ENCODE data around the gene C2orf49.
A peak's percentile ranks its signal among the peaks of the same experiment; 100 is the strongest.

Gene C2orf49

GRCh38 chr2:105384216-105384615 lies 46.9 kb downstream of the C2orf49 start:
- no peak for DNase-seq

DNA sequence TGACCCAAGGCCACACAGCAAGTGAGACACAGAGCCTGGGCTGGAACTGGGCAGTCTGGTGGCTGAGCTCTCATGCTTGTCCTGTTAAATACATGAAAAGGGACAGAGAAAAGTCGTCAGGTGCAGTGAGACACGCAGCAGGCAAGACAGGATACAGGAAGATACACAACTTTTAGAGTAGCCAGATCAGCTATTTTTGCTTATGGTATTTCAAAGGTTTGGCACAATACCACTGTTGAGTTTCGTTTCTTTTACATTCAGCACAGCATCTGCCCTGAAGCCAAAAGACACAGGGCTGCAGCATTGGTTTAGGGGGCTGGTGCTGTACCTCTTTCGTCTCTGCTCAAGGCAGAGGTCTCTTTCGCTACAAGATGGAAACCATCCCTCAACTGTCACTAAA lies 47.5 kb downstream of the C2orf49 start:
- DNase-seq = no peak

DNA sequence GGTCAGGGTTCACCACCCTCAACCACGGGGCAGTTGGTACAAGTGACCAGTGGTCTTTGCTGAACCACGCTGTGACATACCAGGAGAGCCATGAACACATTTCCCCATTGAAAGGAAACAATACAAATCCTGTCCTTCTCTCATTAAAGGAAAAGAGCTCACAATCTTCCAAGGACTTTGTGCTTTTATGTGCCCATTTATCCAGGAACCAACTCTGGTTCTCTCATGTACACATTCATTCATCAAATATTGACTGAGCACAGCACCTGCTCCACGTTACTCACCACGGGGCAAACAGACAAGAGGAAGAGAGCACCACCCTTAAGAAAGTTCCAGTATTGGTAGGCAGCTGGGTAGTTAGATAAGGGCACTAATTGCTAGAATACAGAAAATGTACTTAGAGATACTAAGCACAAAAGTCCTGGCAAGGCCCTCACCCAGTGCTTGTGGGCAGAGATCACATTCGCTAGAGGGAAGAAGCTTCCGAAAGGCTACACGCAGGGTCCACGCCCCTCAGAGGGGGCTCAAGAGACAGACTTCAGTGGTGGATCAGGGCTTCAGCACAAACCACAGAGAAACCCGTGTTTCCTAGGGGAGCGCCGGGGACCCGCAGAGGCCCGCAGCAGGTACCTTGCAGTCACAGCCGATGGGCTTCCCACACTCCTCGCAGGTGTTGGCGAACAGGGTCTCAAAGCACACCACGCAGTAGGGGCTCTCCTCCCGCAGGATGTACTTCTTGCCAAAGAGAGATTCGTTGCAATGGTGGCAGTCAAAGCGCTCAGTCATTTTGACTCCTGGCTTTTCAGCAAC lies 48.6 kb downstream of the C2orf49 start:
- DNase-seq = no peak

GRCh38 chr2:105387225-105387624 lies 49.9 kb downstream of the C2orf49 start:
- DNase-seq = no peak

- no peak for DNase-seq
Measured at GRCh38 chr2:105388971-105389381, 51.6 kb downstream of the C2orf49 start.

DNA sequence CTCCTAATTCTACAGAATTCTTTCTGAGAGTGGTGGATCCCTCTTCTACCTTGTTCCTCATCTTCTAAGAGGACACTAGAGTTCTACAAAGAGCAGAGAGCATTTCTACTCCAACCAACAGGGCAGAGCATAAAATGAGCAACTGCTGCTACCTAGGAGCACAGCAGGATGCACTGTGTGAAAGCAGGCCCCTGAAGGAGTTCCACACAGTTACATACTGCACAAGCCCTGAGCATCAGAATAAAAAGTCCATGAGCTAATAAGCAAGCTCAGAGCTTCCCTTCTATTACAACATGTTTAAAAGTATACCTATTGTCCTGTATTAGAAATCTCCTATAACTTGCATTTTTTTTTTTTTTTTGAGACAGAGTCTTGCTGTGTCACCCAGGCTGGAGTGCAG lies 53.1 kb downstream of the C2orf49 start:
- DNase-seq = no peak

GRCh38 chr2:105391058-105391627 lies 53.8 kb downstream of the C2orf49 start:
- no peak for DNase-seq

GRCh38 chr2:105391763-105392662 lies 54.7 kb downstream of the C2orf49 start:
- DNase-seq = no peak

GRCh38 chr2:105393373-105394055 lies 56.2 kb downstream of the C2orf49 start:
- no peak for DNase-seq

DNA sequence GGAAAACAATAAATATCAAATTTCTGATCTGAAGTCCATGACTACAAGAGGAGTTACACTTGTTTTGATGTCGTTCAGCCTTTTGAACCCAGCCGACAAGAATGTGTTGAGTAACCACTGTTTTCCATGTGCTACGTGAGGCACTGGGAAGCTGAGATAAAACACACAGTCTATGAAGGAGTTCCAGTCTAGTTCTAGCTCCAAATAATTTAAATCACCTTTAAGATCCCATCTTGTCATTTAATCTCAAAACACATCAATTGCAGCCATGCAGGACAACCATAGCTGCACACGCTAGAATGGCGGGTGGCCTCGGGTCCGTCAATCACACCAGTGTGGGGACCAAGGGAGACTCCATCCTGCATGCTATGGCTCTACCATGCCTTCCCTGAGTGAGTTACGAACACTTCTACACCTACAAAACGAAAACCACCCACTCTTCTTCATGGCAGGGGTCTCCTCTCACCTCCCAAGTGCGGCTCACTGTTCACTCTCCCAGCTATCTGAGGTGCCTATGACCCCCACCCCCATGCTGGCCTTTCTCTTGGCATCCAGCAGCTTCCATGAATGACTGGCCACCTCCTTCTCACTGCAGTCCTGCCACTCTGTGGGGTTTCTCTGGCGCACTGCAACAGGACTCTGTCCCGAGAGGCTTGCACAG lies 57.7 kb downstream of the C2orf49 start:
- DNase-seq = no peak

DNA sequence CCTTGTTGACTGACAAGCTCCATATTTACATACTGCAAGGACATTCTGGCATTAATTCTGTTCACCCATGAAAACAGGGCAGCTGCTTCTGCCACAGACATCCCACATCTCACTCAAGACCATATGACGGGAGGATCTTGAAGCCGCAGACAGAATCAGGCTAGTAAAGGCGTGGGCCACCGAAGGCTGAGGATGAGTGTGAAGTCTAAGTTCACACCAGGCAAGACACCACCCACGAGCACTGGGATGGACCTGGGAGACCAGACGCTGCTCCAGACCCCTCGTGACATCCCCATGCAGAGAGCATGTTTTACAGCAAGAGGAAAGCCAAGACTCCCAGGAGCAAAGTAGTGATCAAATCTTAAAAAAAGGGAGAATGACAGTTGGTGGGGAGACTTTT lies 58.4 kb downstream of the C2orf49 start:
- DNase-seq = no peak

DNA sequence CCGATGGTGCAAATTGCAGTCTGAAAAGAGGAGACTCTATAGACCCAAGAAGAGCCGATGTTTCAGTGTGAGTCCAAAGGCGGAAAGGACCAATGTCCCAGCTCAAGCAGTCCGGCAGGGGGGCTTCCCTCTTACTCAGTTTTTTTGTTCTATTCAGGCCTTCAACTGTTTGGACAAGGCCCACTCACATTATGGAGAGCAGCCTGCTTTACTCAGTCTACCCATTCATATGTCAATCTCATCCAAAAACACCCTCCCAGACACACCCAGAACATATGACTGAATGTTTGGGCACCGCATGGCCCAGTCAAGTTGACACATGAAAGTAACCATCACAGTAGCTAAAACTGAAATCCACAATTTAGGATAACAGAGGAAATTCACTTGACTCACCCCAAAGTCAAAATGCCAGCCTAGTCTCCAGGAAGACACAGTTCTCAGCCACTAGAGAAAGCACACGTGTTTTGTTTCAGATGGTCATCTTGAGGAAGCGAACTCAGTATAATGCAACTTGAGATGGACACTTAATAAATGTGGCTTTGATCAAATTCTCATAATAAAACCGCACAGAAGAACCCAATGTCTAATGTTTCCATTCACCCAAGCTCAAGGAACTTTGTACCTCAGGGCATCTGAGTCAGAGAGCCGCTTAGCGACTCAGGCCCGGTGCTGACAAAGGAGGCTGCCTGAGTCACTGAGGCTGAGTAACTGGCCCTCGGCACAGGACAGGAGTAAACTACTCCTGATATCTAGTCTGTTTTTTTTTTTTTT lies 59.1 kb downstream of the C2orf49 start:
- peak; percentile 51 for DNase-seq

DNA sequence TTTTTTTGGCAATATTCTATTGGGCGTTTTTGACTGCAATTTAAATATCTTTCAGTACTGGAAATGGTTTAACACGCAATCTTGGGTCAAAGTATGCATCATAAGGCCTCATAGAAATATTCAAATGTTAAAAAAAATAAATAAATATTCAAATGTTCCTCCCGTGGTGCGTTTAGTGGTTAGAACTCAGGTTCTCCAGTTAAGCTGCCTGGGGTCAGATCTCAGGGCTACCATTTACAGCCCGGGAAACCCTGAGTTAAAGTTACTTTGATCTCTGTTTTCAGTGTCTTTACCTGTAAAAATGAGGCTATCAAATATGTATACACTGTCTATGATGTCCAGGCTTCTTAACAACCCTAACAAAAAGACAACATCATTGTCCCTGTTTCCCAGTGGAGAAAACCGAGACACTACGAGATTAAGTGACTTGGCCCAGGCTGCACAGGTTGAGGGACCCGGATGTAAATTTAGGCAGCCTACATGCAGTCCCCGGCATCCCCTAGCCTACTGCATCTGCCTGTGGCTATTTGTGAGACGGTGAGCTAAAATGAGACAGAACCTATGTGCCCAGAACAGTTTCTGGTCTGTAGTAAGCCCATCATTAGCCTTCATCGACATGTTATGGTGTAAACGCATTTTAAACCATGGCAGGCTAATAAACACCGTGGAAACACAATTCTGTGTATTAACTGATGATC lies 59.8 kb downstream of the C2orf49 start:
- no peak for DNase-seq

GRCh38 chr2:105397953-105398335 lies 60.6 kb downstream of the C2orf49 start:
- DNase-seq = no peak

GRCh38 chr2:105398336-105399206 lies 61.2 kb downstream of the C2orf49 start, which contains the start of gene FHL2:
Gene FHL2, minus strand, starts transcription at chr2:105399051. Its CDS starts 12,535 bp downstream, at chr2:105386516.
- DNase-seq = peak; percentile 73

Measured in stimulated activated CD4-positive, alpha-beta T cell treated with anti-CD3 and anti-CD28 coated beads, Interleukin-4, amount 100 ng/mL, for 1 hour (primary cell).